Stimulated activated CD4-positive, alpha-beta T cell treated with anti-CD3 and anti-CD28 coated beads, Interleukin-4, amount 100 ng/mL, for 1 hour (primary cell): ENCODE data around the gene RFK.
"Not testable (repeated sequence)": the region's sequence is repeated elsewhere in the genome, so short reads cannot be mapped to it uniquely, and the experiment has no call there.

Experiments
- DNase-seq: peaks from one replicate; pipeline ENCODE4 v3.0.0-alpha.2; 2020

Gene RFK

DNA sequence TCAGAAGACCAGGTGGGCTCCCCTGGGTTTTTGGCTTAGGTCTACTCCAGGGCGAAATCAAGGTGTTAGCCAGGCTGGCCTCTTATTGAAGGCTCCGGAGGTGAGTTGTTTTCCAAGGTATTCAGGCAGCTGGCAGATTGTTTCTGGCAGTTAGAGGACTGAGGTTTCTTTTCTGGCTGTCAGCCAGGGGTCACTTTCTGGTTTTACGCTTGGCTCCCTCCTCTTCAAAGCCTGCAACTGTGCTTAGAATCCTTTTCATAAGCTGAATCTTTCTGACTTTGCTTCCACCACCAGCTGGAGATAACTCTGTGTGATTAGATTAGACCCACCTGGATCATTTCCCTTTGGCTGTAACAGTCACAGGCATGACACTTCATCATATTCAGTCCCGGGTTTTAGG is 24.6 kb downstream of the RFK start:
- DNase-seq = no peak

DNA sequence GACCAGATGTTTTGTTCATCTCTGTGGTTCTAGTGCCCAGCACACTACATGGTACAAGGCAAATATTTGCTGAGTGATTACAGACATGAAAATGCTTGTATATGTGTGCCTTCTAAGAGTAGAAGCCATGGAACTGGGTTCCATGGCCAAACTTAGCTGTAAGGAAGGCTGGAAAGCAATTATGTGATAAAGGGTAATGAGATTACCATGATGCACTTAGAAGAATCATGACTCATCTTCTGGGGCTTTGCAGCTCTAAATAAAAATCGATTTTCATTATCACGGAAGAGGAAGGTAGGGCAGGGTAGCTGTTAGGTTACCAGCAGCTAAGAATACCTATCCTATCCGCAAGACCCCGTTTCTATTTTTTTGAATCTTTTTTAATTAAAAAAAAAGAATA is 28.0 kb downstream of the RFK start:
- no peak for DNase-seq

DNA sequence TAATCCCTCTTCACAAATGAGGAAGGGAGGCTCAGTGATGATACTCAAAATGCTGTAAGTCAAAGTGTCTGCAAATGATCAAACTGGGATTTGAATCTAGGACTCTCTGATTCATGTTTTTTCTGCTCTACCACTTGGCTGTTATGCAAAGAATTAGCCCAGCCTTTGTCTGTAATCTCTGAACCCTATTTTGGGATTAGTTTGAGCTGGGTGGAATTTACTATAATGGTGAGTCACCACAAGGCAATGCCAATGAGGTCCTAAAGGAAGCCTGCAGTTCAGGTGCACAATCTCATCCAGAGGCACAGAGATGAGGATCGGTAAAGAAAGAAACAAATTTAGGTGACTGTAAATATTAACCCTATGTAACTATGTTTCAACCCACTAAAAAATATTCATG is 29.2 kb downstream of the RFK start:
- DNase-seq = no peak

DNA sequence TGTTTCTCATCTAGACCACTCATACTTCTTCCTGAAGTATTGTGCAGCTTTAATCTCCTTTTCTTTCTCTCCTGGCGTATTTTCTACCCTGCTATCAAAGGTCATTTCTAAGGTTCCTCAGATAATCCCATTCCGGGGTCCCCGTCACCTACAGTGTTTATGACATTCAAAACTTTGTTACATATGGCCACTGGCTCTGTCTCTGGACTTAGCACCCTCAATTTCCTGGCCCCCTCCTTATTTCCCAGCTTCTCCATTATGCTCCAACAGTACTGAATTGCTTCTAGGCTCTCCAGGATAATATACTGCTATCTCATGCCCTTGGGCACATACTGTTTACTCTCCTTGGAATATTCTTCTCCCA is 31.2 kb downstream of the RFK start:
- DNase-seq = no peak

DNA sequence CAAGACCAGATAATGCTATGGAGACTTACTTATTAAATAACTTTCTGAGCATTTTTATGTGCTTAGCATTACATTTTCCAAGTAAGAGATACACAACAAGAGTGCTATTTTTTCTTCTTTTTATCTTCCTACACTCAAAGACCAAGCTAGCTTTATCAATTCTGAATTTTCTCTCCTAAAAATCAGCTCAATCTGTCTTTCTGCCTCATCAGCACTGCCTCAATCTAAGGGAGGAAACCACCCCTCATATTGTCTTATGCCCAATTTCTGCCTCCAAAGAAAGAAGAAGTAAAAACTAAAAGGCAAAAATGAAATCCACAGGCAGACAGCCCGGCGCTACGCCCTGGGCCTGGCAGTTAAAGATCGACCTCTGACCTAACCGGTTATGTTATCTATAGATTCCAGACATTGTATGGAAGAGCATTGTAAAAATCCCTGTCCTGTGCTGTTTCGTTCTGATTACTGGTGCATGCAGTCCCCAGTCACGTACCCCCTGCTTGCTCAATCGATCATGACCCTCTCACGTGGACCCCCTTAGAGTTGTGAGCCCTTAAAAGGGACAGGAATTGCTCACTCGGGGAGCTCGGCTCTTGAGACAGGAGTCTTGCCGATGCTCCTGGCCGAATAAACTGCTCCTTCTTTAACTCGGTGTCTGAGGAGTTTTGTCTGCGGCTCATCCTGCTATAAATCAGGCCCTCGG is 31.7 kb downstream of the RFK start:
- not testable (repeated sequence) for DNase-seq

DNA sequence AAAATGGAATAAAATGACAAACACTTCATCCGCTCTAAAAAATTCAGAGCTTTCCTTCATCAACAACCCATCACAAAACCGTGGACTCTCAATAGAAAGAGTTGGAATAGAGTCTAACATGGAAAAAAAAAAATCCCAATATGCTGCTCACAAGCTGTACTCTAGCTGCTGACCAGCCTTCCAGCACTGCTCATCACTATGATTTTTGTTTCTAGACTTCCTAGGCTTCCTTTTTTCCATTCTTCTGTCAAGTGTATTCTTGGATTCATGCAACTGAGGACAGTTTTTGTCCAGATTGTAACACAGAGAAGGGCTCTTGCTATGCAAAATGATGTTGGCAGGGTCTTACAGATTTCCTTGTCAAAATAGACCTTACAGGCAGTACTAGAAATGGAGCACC is 34.5 kb downstream of the RFK start:
- DNase-seq = no peak

DNA sequence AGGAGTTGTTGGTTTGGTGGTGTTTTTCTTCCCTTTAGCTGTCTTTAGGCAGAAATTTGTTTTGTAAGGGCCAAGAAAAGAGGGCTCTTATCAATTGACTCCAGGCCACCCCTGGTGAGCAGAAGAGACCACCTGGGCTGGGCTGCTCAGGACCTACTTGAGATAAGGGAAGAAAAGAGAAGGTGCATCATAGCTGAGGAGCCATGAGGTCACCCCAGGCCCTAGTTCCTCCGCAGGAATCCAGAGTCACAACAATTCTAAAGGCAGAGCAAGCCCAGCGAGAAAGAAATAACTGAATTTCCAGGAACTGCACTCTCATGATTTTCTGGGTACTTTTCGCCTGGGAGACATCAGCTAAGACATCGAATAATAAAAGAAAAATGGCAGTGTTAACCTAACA is 34.9 kb downstream of the RFK start:
- DNase-seq = no peak

DNA sequence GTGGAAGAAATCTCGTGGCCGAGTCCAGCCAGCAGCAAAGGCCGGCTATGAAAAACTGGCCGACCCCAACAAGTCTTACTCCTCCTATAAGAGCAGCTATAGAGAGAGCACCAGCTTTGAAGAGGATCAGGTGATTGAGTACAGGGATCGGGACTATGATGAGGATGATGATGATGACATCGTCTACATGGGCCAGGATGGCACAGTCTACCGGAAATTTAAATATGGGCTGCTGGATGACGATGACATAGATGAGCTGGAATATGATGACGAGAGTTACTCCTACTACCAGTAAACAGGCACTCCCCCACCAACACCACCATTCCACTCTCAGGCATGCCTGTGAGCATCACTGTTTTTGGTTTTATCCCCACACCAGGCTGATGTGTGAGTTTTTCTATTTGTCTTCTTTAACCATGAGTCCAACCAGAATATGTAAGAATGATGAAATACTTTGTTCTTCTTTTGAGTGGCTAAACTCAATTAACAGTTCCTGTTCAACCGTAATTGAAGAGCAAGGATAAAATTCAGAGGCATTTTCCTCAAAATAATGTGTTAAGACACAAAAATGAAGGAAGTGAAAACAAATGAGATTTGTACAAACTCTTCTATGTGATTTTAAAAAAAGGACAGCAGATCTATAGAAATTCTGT is 35.5 kb downstream of the RFK start:
- DNase-seq = no peak

DNA sequence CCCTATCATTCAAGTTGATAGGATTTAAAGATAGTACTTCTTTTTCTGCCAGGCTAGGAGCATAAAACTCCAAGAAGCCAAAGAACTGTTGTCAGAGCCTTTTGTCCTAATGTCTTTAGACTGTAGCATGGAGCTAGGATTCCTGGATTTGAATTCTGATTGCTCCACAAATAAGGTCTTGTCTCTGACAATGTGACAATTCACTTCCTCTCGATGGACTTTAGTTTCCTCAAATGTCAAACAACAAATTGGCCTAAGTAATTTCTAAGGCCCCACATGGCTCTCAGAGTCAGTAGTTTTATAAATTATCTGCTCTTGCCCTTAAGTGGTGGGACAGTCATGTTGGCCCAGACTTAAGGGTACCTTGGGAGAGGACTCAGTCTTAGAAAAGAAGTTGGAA is 36.7 kb downstream of the RFK start:
- no peak for DNase-seq

DNA sequence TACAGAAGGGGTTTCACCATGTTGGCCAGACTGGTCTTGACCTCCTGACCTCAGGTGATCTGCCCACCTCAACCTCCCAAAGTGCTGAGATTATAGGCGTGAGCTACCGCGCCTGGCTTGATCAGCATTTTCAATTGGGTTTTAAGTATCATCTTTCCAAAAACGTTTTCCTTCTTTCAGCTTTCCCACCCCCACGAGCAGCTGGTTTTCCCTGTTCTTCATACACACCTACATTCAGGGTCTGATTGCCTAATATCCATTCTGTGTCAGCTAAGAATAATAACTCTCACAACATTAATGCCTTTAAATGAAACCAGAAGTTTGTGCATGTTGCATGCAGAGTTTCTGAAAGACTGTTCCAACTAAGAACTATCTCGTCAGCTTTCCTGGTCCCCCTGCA is 38.3 kb downstream of the RFK start:
- no peak for DNase-seq

DNA sequence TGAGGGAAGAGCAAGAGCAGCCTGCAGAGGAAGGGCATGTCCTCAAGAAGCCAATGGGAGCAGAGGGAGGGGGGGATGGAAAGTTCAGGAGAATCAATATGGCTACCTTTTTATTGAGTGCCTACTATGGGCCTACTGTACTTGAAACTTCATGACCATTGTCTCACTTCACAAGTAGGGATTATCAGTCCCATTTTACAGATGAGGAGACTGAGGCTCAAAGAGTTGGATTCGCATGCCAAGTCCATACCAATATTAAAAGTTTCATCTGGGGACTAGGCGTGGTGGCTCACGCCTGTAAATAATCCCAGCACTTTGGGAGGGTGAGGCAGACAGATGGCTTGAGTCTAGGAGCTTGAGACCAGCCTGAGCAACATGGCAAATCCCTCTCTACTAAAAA is 40.0 kb downstream of the RFK start:
- no peak for DNase-seq

DNA sequence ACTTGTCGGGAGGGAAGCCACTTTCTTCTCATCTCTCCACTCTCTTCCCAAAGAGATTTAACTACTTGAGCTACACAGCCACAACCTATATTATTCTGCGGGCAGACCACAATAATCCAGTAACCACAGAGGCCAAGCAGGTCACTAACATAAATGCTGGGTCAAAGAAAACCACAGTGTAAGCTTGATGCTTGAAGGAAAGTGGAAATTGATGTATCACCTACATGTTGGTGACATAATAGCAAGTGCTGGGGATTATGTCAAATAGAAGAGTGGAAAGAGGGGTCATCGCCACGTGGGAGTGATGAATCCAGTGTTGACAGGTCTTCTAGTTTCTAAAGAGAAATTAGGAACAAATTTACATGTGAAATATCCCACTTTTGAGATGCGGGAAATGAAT is 40.9 kb downstream of the RFK start:
- DNase-seq = no peak

DNA sequence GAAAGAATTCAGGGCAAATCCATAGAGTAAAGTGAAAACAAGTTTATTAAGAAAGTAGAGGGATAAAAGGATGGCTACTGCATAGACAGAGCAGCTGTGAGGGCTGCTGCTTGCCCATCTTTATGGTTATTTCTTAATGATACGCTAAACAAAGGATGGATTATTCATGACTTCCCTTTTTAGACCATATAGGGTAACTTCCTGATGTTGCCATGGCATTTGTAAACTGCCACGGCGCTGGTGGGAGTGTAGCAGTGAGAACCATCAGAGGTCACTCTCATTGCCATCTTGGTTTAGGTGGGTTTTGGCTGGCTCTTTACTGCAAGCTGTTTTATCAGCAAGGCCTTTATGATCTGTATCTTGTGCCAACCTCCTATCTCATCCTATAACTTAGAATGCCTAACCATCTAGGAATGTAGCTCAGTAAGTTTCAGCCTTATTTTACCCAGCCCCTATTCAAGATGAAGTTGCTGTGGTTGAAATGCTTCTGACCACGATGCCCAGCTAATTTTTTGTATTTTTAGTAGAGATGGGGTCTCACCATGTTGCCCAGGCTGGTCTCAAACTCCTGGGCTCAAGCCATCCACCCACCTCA is 42.1 kb downstream of the RFK start:
- DNase-seq = no peak

DNA sequence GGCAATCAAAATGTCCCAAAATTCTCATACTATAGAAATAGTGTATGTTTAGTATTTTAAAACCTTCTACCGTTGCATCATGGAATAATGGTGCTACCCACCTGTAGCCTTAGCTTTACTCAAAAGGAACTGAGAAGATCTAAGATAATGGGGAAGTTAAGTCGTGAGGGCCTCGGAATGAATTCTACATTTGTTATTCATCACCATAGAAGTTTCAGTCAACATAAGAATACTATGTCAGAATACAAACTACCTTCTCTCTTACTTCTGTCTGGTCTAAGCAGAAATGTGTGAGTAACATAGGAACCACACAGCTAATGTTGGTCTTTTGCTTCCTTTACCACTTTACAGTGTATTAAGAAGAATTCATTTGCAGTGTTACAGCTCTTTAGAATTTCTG is 43.2 kb downstream of the RFK start:
- no peak for DNase-seq

DNA sequence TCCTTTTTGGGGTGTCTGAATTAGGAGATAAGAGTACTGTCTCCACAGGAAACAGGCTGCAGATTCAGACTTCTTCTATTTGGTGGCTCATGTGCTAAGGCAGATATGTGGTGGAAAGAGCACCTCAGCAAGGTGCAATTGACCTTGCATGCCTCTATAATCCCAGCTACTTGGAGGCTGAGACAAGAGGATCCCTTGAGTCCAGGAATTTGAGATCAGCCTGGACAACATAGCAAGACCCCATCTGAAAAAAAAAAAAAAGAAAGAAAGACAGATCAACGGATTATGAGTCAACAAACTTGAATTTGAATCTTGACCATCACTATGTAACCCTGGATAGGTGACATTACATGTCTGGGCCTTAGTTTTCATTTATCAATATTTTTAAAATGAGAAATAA is 44.4 kb downstream of the RFK start:
- no peak for DNase-seq

DNA sequence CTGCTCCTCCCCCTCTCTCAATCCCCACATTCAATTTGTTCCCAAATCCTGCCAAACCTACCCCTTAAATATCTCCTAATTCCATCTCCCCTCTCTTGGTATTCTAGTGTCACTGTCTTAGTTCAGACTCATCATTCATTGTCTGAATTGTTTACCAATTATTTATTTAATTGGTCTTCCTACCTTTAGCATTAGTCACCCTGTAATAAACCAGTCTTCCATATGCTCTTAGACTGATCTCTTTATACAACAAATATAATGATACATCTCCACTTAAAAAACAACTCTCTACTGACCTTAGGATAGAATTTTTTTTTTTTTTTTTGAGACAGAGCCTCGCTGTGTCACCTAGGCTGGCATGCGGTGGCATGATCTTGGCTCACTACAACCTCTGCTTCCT is 51.4 kb downstream of the RFK start:
- DNase-seq = no peak

DNA sequence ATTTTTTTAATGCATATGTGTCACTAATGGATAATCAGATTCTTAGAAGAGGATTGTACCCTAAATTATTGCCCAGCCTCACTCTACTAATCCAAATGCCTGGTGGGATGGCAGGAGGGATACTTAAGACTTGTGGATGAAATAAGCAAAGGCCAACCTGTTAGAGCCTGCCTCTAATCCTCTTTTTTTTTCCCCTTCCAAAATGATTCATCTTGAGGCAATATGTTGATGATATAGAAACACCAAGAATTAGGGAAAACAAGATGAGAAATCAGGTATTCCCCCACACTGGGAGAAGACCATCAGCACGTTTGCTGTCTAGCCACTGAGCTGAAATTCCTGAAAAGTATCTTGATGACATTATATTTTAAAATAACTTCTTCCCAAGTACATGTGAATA is 52.0 kb downstream of the RFK start:
- DNase-seq = no peak

DNA sequence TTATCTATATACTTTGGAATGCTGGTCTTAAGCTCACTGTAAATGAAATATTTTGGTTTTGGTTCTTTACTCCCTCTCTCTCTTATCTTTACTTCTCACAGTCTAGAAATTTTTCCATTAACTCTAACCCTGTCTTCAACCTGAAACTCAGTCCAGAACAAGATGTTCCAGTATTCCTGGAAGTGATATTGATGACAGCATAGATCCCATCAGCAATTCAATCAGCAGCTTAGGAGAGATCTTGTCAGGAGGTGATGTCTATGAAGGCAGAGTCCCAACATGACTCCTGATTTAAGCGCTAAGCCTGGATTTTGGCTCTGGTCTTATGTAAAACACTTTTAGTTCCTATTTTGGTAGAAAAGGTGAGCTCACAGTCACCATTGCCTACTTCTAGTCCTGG is 52.6 kb downstream of the RFK start:
- no peak for DNase-seq

DNA sequence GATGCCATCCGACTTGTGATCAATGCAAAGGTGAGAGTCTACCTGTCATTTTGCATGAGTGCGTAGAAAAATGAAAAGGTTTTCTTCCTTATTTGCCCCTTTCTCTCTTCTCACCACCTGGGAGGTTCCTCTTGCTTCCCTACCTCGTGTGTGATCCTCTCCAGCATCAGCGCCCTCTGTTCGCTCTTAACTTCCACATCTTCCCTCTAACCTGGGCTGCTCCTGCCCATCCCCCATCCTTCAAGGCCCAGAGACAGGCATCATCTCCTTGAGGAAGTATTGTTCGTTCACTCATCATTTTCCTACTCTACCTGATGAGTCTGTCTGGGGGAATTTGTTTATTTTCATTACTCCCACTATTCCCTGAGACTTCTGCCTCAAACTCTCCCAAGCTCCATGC is 55.8 kb downstream of the RFK start:
- DNase-seq = no peak

DNA sequence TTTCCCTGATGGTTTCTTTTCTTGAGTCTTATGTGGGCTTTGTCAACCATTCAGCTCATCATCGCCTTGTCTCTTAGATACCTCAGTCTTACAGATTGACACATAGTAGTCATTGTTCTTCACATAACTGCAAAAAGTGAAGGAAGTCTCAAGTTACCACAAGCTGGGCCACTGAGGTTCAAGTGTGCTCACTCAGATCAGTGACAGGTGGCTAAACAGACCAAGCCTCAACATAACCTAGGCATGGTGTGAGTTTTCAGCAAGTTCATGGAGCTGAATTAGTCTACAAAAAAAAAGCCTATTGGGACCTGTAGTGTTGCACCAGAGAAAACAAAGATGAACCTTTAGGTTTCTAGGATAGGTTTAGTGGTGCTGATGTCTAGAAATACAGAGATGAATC is 58.2 kb downstream of the RFK start:
- no peak for DNase-seq
